Osteocyte (in vitro differentiated cells): ENCODE measurements around the gene ULBP2. TPM values are rescaled to one million over a fixed set of nuclear protein-coding genes. Genes with fewer than 3 reads are reported as not detected.
A peak's percentile ranks its signal among the peaks of the same experiment; 100 is the strongest.
"Not testable (repeated sequence)": the region's sequence is repeated elsewhere in the genome, so short reads cannot be mapped to it uniquely, and the experiment has no call there.

ENCODE experiments used
- DNase-seq: peaks from one replicate; pipeline ENCODE4 v3.0.0; 2021; ENCODE audit warnings: mixed read lengths; ENCODE audit not compliant: unreplicated experiment; ENCODE audit errors: extremely low spot score
- H3K27ac Mint-ChIP-seq: one replicate; pipeline ENCODE4 v1.8.0; 2021; ENCODE audit warnings: mild to moderate bottlenecking, mixed read lengths; ENCODE audit not compliant: unreplicated experiment
- H3K27me3 Mint-ChIP-seq: one replicate; pipeline ENCODE4 v1.8.0; 2021; ENCODE audit warnings: mixed read lengths; ENCODE audit not compliant: unreplicated experiment
- H3K36me3 Mint-ChIP-seq: one replicate; pipeline ENCODE4 v1.8.0; 2021; ENCODE audit warnings: mixed read lengths; ENCODE audit not compliant: unreplicated experiment
- H3K4me1 Mint-ChIP-seq: one replicate; pipeline ENCODE4 v1.8.0; 2021; ENCODE audit warnings: mixed read lengths; ENCODE audit not compliant: unreplicated experiment
- H3K4me3 Mint-ChIP-seq: one replicate; pipeline ENCODE4 v1.8.0; 2021; ENCODE audit warnings: mild to moderate bottlenecking, moderate library complexity, mixed read lengths; ENCODE audit not compliant: unreplicated experiment
- H3K9me3 Mint-ChIP-seq: one replicate; pipeline ENCODE4 v1.8.0; 2021; ENCODE audit warnings: mixed read lengths; ENCODE audit not compliant: unreplicated experiment
- total RNA-seq: library from RNA; stranded (reverse); gene quantifications from 2 replicates; pipeline ENCODE4 v1.2.1, GENCODE V29; 2021
- TF ChIP-seq, protein P1 (sequence below): fragments of 200-600 bp; sonication (generic); IDR thresholded peaks from 2 replicates; pipeline ENCODE4 v1.5.0; 2021; ENCODE audit warnings: antibody characterized with exemption, mild to moderate bottlenecking, moderate library complexity

The ULBP2 gene
- total RNA-seq, 1 donor from 2014 or later: 2.1 TPM

DNA sequence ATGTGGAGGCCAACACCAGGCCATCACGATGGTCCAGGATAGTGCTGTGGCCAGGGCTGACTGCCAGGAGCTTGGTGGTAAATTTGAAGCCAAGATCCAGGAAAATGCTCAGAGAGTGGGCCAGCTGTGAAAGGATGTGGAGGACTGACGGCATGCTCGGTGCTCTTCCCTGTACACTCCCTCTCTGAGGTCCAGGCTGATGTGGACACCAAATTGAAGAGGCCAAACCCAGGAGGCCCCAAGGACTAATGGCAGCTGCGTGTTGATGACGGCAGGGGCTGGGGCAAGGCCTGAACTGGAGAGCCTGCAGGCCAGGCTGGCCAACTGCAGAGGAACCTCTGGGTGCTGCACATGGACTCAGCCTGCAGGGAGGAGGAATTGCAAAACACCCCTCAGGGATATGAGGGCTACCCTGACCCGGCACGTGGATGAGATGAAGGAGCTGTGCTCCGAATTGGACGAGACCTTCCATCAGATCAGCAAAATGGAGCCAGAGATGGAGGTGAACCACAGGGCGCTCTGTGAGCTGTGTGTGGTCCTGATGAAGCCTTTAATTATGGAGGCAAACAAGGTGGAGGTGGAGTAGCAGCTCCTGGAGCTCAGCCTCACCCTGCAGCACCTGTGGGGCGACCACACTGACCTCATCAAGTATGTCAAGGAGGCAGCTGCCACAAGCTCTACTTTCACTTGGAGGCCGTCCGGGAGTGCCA, 37.0 kb upstream of the ULBP2 start:
- H3K36me3 Mint-ChIP-seq: peaks cover 2% of the 10 kb centered on the region
- H3K4me3 Mint-ChIP-seq: no peak overlapping the region
- no peaks in the 10 kb centered on the region for H3K4me1 Mint-ChIP-seq
- TF ChIP-seq, protein P1, sequence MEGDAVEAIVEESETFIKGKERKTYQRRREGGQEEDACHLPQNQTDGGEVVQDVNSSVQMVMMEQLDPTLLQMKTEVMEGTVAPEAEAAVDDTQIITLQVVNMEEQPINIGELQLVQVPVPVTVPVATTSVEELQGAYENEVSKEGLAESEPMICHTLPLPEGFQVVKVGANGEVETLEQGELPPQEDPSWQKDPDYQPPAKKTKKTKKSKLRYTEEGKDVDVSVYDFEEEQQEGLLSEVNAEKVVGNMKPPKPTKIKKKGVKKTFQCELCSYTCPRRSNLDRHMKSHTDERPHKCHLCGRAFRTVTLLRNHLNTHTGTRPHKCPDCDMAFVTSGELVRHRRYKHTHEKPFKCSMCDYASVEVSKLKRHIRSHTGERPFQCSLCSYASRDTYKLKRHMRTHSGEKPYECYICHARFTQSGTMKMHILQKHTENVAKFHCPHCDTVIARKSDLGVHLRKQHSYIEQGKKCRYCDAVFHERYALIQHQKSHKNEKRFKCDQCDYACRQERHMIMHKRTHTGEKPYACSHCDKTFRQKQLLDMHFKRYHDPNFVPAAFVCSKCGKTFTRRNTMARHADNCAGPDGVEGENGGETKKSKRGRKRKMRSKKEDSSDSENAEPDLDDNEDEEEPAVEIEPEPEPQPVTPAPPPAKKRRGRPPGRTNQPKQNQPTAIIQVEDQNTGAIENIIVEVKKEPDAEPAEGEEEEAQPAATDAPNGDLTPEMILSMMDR: no peak
- DNase-seq: peak; percentile 78
- peaks cover 10% of the 10 kb centered on the region for H3K27me3 Mint-ChIP-seq
- peaks cover 6% of the 10 kb centered on the region for H3K9me3 Mint-ChIP-seq
- no peak overlapping the region for H3K27ac Mint-ChIP-seq

DNA sequence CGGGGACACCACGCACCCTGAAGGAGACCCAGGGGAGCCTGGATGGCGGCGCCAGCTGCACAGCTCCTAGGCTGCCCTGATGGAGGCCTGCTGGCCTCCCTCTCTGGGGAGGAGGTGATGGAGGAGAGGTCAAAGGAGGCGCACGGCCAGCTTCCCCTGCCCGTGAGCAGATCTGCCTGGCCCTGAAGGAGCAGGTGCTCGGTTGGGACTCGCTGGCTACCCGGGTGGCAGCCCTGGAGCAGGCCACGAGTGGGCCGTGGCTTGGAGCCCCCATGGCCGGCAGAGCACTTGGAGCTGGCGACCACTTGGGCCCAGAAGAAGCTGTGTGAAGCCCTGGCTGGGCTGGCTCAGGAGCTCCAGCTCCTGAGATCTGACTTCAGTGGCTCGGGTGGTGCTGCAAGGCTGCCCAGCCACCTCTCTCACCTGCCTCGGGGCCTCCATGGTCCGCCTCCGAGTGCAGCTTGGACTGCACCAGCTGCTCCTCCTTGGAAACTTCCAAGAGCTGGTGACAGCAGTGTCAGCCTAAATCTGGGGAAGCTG, 36.4 kb upstream of the ULBP2 start:
- Mint-ChIP-seq H3K4me3 (no peak overlapping the region), H3K27ac (no peak overlapping the region), H3K4me1 (no peaks in the 10 kb centered on the region), H3K9me3 (peaks cover 6% of the 10 kb centered on the region), H3K27me3 (peaks cover 10% of the 10 kb centered on the region), H3K36me3 (peaks cover 2% of the 10 kb centered on the region)
- TF ChIP-seq, protein P1: no peak
- peak; percentile 66 for DNase-seq

DNA sequence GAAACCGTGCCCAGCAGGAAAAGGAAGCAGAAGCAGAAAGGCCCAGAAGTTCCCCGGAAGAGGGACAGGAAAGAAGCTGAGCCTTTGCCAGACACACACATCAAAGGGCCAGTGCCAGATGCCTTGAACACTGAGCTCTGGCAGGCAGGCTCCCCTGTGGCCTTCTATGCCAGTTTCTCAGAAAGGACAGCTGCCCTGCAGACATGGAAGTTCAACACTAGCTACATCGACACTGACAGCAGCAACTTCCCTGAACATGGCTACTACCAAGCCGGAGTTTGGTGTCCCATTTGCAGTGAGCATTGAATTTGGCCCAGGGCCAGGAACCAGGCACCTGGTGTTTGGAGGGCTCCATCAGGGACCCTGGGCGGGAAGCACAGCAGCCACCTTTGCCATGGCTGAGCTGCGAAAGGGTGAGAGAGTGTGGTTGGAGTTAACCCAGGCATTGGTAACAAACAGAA, 35.9 kb upstream of the ULBP2 start:
- Mint-ChIP-seq H3K27me3 (peaks cover 10% of the 10 kb centered on the region), H3K4me3 (no peak overlapping the region), H3K27ac (no peak overlapping the region), H3K4me1 (no peaks in the 10 kb centered on the region), H3K36me3 (peaks cover 2% of the 10 kb centered on the region), H3K9me3 (peaks cover 6% of the 10 kb centered on the region)
- TF ChIP-seq, protein P1: no peak
- peak; percentile 80 for DNase-seq

DNA sequence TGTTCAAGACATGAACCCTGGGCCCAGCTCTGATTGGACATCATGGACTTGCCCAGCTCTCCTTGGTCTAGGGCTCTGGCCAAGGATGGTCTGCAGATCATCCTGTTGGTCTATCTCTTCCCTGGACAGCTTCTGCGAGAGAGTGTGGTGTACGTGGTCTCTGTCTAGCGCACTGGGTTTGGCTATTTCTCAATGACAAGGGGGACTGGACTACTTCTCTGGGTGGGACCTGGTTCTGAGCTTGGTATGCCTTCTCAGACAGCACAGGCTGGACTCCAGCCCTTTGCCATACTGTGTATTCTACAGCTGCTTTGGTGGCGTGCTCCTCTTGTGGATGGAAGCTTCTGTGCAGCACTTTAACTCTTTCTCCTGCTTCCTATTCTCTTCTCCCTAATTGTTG, 35.4 kb upstream of the ULBP2 start:
- no peaks in the 10 kb centered on the region for H3K4me1 Mint-ChIP-seq
- H3K4me3 Mint-ChIP-seq: no peak overlapping the region

DNA sequence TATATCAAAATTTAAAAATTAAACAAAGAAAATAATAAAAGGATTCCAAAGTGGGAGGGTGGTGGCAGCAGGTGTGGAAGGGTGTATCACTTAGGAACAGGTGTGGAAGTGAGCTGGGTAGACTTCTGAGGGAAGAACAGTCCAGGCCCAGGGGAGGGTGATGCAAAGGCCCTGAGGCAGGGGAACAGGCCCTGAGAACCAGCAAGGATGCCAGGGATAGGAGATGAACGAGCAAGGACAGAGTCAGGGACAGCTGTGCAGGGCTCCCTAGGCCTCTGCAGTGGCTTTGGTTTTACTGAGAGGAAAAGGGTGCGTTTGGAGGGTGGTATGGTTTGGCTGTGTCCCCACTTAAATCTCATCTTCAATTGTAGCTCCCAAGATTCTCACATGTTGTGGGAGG, 34.5 kb upstream of the ULBP2 start:
- H3K27me3 Mint-ChIP-seq: peaks cover 15% of the 10 kb centered on the region
- no peak overlapping the region for H3K27ac Mint-ChIP-seq
- no peak overlapping the region for H3K4me3 Mint-ChIP-seq
- H3K9me3 Mint-ChIP-seq: peaks cover 6% of the 10 kb centered on the region
- H3K4me1 Mint-ChIP-seq: no peaks in the 10 kb centered on the region
- TF ChIP-seq, protein P1: no peak
- DNase-seq: peak; percentile 21
- peaks cover 2% of the 10 kb centered on the region for H3K36me3 Mint-ChIP-seq

More for the DNA sequence above, 35.4 kb upstream of the ULBP2 start:
- H3K27me3 Mint-ChIP-seq: peaks cover 15% of the 10 kb centered on the region
- TF ChIP-seq, protein P1: no peak
- no peak overlapping the region for H3K27ac Mint-ChIP-seq
- peaks cover 2% of the 10 kb centered on the region for H3K36me3 Mint-ChIP-seq
- no peak for DNase-seq
- H3K9me3 Mint-ChIP-seq: peaks cover 6% of the 10 kb centered on the region

DNA sequence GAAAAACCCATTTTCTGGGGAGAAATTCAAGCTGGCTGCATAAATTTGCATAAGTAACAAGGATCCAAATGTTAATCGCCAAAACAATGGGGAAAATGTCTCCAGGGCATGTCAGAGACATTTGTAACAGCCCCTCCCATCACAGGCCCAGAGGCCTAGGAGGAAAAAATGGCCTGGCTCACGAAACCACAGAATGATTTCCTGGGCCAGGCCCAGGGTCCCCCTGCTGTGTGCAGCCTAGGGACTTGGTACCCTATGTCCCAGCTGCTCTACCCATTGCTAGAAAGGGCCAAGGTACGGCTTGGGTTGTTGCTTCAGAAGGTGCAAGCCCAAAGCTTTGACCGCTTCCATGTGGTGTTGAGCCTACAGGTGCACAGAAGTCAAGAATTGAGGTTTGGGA, 33.3 kb upstream of the ULBP2 start:
- peak; percentile 72 for DNase-seq
- H3K27me3 Mint-ChIP-seq: peaks cover 19% of the 10 kb centered on the region

More for the DNA sequence above, 33.3 kb upstream of the ULBP2 start:
- H3K36me3 Mint-ChIP-seq, H3K4me1 Mint-ChIP-seq, H3K9me3 Mint-ChIP-seq, H3K27ac Mint-ChIP-seq, H3K4me3 Mint-ChIP-seq: not testable (repeated sequence)
